ENCODE data around the gene TBCD.

TBCD gene

DNA sequence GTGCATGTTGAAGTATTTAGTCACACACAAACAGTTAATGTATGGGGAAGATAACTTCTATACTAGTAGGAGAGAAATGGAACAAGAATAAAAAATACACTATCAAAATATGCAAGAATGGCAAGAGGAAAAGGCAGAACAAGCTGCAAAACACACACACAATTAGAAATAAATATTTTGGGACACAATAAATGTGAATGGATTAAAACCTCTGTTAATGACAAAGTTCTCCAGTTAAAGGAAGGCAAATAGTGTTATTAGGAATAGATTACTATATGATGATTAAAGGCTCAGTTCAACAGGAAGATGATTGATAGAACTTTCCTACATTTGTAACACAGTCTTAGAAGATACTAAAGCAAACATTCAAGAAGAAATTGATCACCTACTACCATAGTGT lies 194.2 kb downstream of the TBCD start:
- Histone ChIP-seq H3K27ac (no peak overlapping the region), H3K4me3 (no peak overlapping the region)
- TF ChIP-seq, protein P1, sequence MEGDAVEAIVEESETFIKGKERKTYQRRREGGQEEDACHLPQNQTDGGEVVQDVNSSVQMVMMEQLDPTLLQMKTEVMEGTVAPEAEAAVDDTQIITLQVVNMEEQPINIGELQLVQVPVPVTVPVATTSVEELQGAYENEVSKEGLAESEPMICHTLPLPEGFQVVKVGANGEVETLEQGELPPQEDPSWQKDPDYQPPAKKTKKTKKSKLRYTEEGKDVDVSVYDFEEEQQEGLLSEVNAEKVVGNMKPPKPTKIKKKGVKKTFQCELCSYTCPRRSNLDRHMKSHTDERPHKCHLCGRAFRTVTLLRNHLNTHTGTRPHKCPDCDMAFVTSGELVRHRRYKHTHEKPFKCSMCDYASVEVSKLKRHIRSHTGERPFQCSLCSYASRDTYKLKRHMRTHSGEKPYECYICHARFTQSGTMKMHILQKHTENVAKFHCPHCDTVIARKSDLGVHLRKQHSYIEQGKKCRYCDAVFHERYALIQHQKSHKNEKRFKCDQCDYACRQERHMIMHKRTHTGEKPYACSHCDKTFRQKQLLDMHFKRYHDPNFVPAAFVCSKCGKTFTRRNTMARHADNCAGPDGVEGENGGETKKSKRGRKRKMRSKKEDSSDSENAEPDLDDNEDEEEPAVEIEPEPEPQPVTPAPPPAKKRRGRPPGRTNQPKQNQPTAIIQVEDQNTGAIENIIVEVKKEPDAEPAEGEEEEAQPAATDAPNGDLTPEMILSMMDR (IDR thresholded peaks at IDR 0.05) = no peak
- DNase-seq (ENCODE audit: low spot score) = no peak

DNA sequence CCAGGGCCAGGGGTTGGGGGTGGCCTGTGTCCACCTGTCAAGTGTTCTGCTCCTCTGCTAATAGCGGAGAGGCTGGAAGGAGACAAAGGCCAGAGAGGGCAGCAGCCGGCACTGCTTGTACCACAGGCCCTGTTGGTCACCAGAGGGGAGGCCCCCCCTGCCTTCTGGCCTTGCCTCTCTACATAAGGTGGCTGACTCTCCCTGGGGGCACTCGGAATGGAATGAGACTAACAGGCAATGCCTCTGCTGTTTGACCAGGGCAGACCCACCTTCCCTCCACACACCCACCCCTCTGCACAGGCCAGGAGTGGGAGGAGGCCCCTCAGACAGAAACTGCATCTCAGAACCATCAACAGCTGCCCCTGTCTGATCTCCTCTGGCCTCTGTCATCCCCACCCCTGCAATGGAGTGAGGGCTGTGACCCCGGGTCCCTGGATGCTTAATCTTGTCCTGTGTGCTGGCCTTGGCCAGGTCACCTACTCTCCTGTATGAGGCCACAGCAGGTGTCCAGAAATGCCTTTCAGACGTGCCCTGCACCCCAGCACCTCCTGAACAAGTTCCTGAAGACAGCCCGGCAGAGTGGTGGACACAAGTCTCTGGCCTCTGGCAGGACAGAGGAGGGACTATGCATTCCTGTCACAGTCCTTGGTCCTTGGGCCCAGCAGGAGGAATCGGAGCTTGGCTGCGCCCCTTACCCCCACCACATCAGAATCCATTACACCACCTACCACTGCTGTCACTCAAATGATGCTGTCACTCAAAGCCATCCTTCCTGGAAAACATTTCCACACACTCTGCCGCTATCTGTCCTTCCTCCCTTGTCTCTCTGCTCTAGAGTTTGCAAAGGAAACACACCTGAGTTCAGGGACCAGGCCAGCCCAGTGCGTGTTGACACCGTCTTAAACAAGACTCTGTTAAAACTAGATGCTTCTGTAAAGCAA lies 195.5 kb downstream of the TBCD start:
- Histone ChIP-seq H3K4me3 (no peak overlapping the region), H3K27ac (no peak overlapping the region)
- peak; percentile 50 for DNase-seq (ENCODE audit: low spot score)
- TF ChIP-seq, protein P1 (IDR thresholded peaks at IDR 0.05) = no peak

DNA sequence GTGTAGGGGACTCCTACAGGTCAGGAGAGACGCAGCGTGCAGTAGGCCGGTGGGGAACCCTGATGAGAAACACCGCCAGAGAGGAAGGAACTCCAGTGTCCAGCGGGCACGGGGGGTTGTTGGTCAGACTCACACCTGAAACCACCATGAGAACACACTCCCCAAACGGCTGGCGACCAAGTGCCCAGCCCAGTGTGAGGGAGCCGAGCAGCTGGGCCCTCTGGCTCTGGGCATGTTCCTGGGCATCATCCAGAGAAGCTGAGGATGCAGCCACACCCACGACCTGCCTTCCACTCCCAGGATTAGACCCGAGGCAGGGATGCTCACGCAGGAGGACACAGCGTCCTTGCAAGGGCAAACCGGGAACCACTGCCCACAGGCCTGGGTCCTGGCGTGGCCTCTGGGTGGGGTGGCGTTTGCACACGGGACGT lies 196.2 kb downstream of the TBCD start:
- H3K27ac ChIP-seq = no peak overlapping the region
- DNase-seq (ENCODE audit: low spot score) = peak; percentile 47
- H3K4me3 ChIP-seq = no peak overlapping the region
- TF ChIP-seq, protein P1 (IDR thresholded peaks at IDR 0.05) = no peak

DNA sequence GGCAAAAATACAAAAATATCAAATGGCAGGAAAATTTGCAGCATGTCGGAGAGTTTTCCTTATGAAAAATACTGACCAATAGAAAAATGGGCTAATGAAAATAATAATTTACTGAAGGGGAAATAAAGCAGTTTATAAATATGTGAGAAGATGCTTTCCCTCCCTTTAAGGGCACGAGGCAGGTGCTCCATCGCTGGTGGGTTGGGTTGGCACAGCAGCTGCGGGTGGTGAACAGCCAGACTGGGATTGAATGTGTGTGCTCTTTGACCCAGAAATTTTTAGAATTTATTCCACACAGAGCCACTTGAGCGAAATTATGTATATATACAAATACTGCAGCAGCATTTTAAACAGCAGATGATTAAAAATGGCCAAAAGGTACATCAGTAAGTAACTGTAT lies 197.1 kb downstream of the TBCD start:
- H3K4me3 ChIP-seq = no peak overlapping the region
- peak; percentile 53 for DNase-seq (ENCODE audit: low spot score)
- TF ChIP-seq, protein P1 (IDR thresholded peaks at IDR 0.05) = no peak
- no peak overlapping the region for H3K27ac ChIP-seq

DNA sequence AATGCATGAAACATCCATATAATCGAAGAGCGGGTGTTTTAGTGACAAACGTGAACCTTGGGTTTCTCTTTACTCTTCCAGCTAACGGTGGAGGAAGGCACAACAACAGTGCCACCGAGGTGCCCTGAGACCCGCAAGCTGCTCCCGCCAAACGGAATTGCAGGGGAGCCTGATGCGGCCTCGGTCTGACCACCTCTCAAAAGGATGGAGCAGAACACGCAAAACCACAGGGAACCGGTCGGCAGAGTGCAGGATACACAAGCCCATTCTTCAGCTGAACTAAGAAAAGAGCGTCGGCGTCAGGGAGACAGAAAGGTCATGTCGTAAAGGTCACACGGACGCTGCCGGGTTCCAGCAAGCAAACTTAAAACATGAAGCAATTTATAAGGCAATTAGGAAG lies 197.5 kb downstream of the TBCD start:
- DNase-seq (ENCODE audit: low spot score) = peak; percentile 52
- TF ChIP-seq, protein P1 (IDR thresholded peaks at IDR 0.05) = no peak

DNA sequence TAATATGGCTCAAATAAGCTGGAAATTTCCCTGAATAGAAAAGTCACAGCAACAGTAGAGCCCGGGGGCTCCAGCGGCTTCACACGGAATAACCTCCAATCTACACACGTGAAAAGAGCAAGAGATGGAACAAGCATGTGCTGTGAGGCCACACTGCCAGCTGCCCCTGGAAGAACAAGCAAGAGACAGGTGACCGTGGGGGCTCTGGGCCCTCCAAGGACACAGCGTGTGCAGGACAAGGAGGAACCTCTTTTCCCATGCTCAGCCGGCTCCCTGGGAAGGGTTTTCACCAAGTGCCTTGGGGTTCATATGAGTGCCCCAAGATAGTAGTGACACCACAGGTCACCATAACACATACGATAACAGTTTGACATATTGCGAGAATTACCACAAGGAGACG lies 198.1 kb downstream of the TBCD start:
- TF ChIP-seq, protein P1 (IDR thresholded peaks at IDR 0.05) = no peak
- H3K27ac ChIP-seq = no peak overlapping the region
- no peak overlapping the region for H3K4me3 ChIP-seq
- DNase-seq (ENCODE audit: low spot score) = peak; percentile 33

More for the DNA sequence above, 197.5 kb downstream of the TBCD start:
- H3K4me3 ChIP-seq = no peak overlapping the region
- H3K27ac ChIP-seq = no peak overlapping the region
